ENCODE results near the gene FAM216A.

DNA sequence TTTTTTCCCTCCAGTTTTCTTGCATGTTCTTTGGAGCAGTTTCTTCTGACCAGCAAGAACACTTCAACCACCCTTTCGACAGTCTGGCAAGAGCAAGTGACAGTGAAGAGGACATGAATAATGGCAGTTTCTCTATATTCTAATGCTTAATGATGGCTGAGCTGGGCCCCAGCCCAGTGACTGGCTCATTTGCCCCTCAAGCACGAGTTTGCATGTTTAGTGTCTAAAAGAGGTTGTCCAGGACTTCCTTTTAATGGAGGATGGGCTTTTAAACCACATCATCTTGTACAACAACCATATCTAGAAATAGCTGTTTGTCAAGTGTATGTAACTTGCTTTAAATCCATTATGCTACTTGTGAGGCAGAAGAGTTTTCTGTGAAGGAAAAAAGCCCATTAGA is 61.9 kb downstream of the FAM216A start:
- TF ChIP-seq POLR2A (IDR thresholded peaks at IDR 0.05) (no peak), POLR2AphosphoS5 (IDR thresholded peaks at IDR 0.05) (no peak), EP300 (IDR thresholded peaks at IDR 0.05) (no peak)
- TF ChIP-seq, protein P1, sequence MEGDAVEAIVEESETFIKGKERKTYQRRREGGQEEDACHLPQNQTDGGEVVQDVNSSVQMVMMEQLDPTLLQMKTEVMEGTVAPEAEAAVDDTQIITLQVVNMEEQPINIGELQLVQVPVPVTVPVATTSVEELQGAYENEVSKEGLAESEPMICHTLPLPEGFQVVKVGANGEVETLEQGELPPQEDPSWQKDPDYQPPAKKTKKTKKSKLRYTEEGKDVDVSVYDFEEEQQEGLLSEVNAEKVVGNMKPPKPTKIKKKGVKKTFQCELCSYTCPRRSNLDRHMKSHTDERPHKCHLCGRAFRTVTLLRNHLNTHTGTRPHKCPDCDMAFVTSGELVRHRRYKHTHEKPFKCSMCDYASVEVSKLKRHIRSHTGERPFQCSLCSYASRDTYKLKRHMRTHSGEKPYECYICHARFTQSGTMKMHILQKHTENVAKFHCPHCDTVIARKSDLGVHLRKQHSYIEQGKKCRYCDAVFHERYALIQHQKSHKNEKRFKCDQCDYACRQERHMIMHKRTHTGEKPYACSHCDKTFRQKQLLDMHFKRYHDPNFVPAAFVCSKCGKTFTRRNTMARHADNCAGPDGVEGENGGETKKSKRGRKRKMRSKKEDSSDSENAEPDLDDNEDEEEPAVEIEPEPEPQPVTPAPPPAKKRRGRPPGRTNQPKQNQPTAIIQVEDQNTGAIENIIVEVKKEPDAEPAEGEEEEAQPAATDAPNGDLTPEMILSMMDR (IDR thresholded peaks at IDR 0.05), result no peak
